HepG2 (cell line): ENCODE data around the gene ROM1. TPM values are rescaled to one million over a fixed set of nuclear protein-coding genes. Genes with fewer than 3 reads are reported as not detected.

Experiments used
- AHR ChIP-seq: IDR thresholded peaks from 2 replicates; pipeline ENCODE4 v1.6.1; 2018; ENCODE audit warnings: missing genetic modification reagents, missing compliant biosample characterization
- EED ChIP-seq: sonication (generic); formaldehyde crosslinking; IDR thresholded peaks from 2 replicates; pipeline ENCODE4 v1.5.0; 2020; ENCODE audit warnings: mild to moderate bottlenecking, missing genetic modification reagents
- FOSL2 ChIP-seq: sonication (generic); formaldehyde crosslinking; IDR thresholded peaks from 2 replicates; pipeline ENCODE4 v1.4.0; 2020; ENCODE audit warnings: missing genetic modification reagents
- GLI4 ChIP-seq: sonication (generic); formaldehyde crosslinking; IDR thresholded peaks from 2 replicates; pipeline ENCODE4 v1.5.1; 2020; ENCODE audit warnings: missing genetic modification reagents, mild to moderate bottlenecking, moderate library complexity, borderline replicate concordance
- KDM6A ChIP-seq: IDR thresholded peaks from 2 replicates; pipeline ENCODE4 v1.6.1; 2016; ENCODE audit warnings: low read depth
- KLF11 ChIP-seq: IDR thresholded peaks from 2 replicates; pipeline ENCODE4 v1.6.1; 2016; ENCODE audit warnings: missing compliant biosample characterization
- MAFK ChIP-seq, 2 experiments: IDR thresholded peaks in 1 of 2; conservative IDR thresholded peaks in 1 of 2; 2 replicates each; pipeline ENCODE4 v1.6.1; 2011; ENCODE audit warnings: improper control_type of control experiment in 2 of 2, low read length in 2 of 2
- MIER2 ChIP-seq: IDR thresholded peaks from 2 replicates; pipeline ENCODE4 v1.6.1; 2016; ENCODE audit warnings: missing biosample characterization, missing genetic modification reagents
- MTERF4 ChIP-seq: sonication (generic); formaldehyde crosslinking; IDR thresholded peaks from 2 replicates; pipeline ENCODE4 v1.8.0; 2023; ENCODE audit warnings: mild to moderate bottlenecking, missing genetic modification reagents
- PAXIP1 ChIP-seq: sonication (generic); formaldehyde crosslinking; conservative IDR thresholded peaks from 2 replicates; pipeline ENCODE4 v1.4.0; 2020; ENCODE audit warnings: mild to moderate bottlenecking, missing genetic modification reagents, moderate library complexity
- PREB ChIP-seq: sonication (generic); formaldehyde crosslinking; IDR thresholded peaks from 2 replicates; pipeline ENCODE4 v1.4.0; 2020; ENCODE audit warnings: missing genetic modification reagents
- PRMT3 ChIP-seq: sonication (generic); formaldehyde crosslinking; IDR thresholded peaks from 2 replicates; pipeline ENCODE4 v1.8.1; 2022; ENCODE audit warnings: low read depth, mild to moderate bottlenecking, moderate library complexity, missing genetic modification reagents, borderline replicate concordance
- REXO4 ChIP-seq: sonication (generic); formaldehyde crosslinking; IDR thresholded peaks from 2 replicates; pipeline ENCODE4 v1.8.0; 2022; ENCODE audit warnings: missing genetic modification reagents, mild to moderate bottlenecking, borderline replicate concordance
- RFX3 ChIP-seq: IDR thresholded peaks from 2 replicates; pipeline ENCODE4 v1.6.1; 2016; ENCODE audit warnings: missing biosample characterization, missing genetic modification reagents
- SNAPC2 ChIP-seq: sonication (generic); formaldehyde crosslinking; IDR thresholded peaks from 2 replicates; pipeline ENCODE4 v1.8.1; 2022; ENCODE audit warnings: mild to moderate bottlenecking, missing genetic modification reagents
- TARDBP ChIP-seq: sonication (generic); formaldehyde crosslinking; IDR thresholded peaks from 2 replicates; pipeline ENCODE4 v1.8.0; 2022; ENCODE audit warnings: mild to moderate bottlenecking, missing genetic modification reagents
- TRAFD1 ChIP-seq: sonication (generic); formaldehyde crosslinking; IDR thresholded peaks from 2 replicates; pipeline ENCODE4 v1.5.1; 2020; ENCODE audit warnings: missing genetic modification reagents, mild to moderate bottlenecking, borderline replicate concordance
- WIZ ChIP-seq: sonication (generic); formaldehyde crosslinking; IDR thresholded peaks from 2 replicates; pipeline ENCODE4 v1.5.1; 2020; ENCODE audit warnings: mild to moderate bottlenecking, missing genetic modification reagents
- YY1 ChIP-seq: IDR thresholded peaks from 2 replicates; pipeline ENCODE4 v1.6.1; 2011; ENCODE audit warnings: low read length, low read depth, moderate library complexity, mild to moderate bottlenecking; ENCODE audit not compliant: insufficient read depth, insufficient replicate concordance
- ZNF230 ChIP-seq: sonication (generic); formaldehyde crosslinking; IDR thresholded peaks from 2 replicates; pipeline ENCODE4 v1.4.0; 2020; ENCODE audit warnings: mild to moderate bottlenecking, missing genetic modification reagents
- ZNF33A ChIP-seq: sonication (generic); formaldehyde crosslinking; IDR thresholded peaks from 2 replicates; pipeline ENCODE4 v1.5.1; 2020; ENCODE audit warnings: missing genetic modification reagents, mild to moderate bottlenecking, moderate library complexity, borderline replicate concordance
- ZNF629 ChIP-seq: sonication (generic); formaldehyde crosslinking; conservative IDR thresholded peaks from 2 replicates; pipeline ENCODE4 v1.5.0; 2020; ENCODE audit warnings: missing genetic modification reagents
- polyA plus RNA-seq, 8 experiments: library from polyadenylated mRNA; depleted of rRNA in 3 of 8; stranded (reverse) in 7 of 8; unstranded in 1 of 8; fragments of >200 nt; fragmentation: Illumina TruSeq in 4 of 8; extraction: Trizol in 4 of 8; gene quantifications; 2 replicates each; pipeline versions ENCODE4 v1.2.1 to v1.2.3, GENCODE V29; 2011 to 2016; ENCODE audit warnings: low read depth in 4 of 8, missing spikeins in 1 of 8, mixed read lengths in 1 of 8; ENCODE audit not compliant: insufficient read depth in 1 of 8
- total RNA-seq, 5 experiments: library from RNA; depleted of rRNA; stranded (reverse); fragments of >200 nt; fragmentation: Illumina TruSeq; extraction: Trizol; gene quantifications; 2 replicates each; pipeline ENCODE4 v1.2.3, GENCODE V29; 2016; ENCODE audit warnings: low read depth in 1 of 5

The ROM1 gene
- total and polyA plus RNA-seq, 2 of the 13 experiments (the other 11 are each of a cell fraction or from before 2014, with no cell fraction given): 1.2 to 2.4 TPM

GRCh38 chr11:62621567-62622470 lies 8.8 kb downstream of the ROM1 start, which contains the start of gene B3GAT3 (continued):
- peak; percentile 57 for TF ChIP-seq PAXIP1 (CRISPR knock-in tag)
- TF ChIP-seq TRAFD1 (CRISPR knock-in tag): no peak
- no peak for TF ChIP-seq PRMT3 (CRISPR knock-in tag)
- TF ChIP-seq RFX3 (CRISPR knock-in tag): no peak
- 0 out of 2 replicates have a peak, but pooled peaks have one; percentile 77 for TF ChIP-seq KLF11 (CRISPR knock-in tag)
- TF ChIP-seq ZNF230 (CRISPR knock-in tag): no peak; the same call in 1 of the 2 replicates
- 0 out of 2 replicates have a peak, but pooled peaks have one; percentile 8 for TF ChIP-seq KDM6A (CRISPR knock-in tag)
- no peak; the same call in 1 of the 2 replicates for TF ChIP-seq ZNF629 (CRISPR knock-in tag)
- 0 out of 2 replicates have a peak, but pooled peaks have one; percentile 19 for TF ChIP-seq PREB (CRISPR knock-in tag)
- no peak for TF ChIP-seq MTERF4 (CRISPR knock-in tag)
- TF ChIP-seq WIZ: no peak
- 0 out of 2 replicates have a peak, but pooled peaks have one; percentile 41 for TF ChIP-seq SNAPC2
- TF ChIP-seq AHR: peak; percentile 30; the same call in 1 of the 2 replicates
- TF ChIP-seq FOSL2 (CRISPR knock-in tag): peak; percentile 75
- TF ChIP-seq ZNF33A (CRISPR knock-in tag): no peak
- no peak for TF ChIP-seq GLI4 (CRISPR knock-in tag)
- TF ChIP-seq YY1: peak; percentile 68
- no peak for TF ChIP-seq MAFK (conservative IDR thresholded peaks at IDR 0.05 in 1 of 2, IDR thresholded peaks at IDR 0.05 in 1 of 2; ENCODE audit: low read length in 2 of 2)
- peak; percentile 88 for TF ChIP-seq EED (CRISPR knock-in tag)
- TF ChIP-seq TARDBP (CRISPR knock-in tag): peak; percentile 89
- TF ChIP-seq MIER2 (CRISPR knock-in tag): no peak; the same call in 1 of the 2 replicates
- no peak for TF ChIP-seq REXO4 (CRISPR knock-in tag)
